Measurements from ENCODE around the gene KIN. TPM values are rescaled to one million over a fixed set of nuclear protein-coding genes. Genes with fewer than 3 reads are reported as not detected.

KIN gene
- total and polyA plus RNA-seq, 2 experiments from 2014 or later: 7.3 to 7.4 TPM

DNA sequence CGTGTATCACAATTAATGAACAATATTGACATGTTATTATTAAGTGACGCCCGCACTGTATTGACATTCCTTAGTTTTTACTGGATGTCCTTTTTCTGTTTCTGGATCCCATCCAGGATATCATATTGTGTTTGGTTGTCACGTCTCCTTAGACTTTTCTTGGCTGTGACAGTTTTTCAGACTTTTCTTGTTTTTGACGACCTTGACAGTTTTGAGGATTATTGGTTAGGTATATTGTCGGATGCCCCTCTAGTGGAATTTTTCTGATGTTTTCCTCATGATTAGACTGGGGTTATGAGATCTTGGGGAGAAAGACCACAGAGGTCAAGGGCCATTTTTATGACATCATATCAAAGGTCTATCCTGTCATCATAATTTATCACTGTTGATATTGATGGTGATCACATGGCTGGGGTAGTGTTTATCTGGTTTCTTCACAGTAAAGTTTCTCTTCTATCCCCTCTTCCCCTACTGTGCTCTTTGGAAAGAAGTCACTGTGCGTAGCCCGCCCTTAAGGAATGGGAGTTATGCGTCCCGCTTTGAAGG is 41.6 kb upstream of the KIN start:
- Histone ChIP-seq H3K9me3 (ENCODE audit: low read depth) (no peaks in the 10 kb centered on the region), H3K4me1 (ENCODE audit: low read depth) (peaks cover 9% of the 10 kb centered on the region), H3K36me3 (peaks cover 10% of the 10 kb centered on the region), H3K27me3 (no peaks in the 10 kb centered on the region), H3K27ac (no peak overlapping the region), H3K4me3 (no peak overlapping the region)
- no peak for DNase-seq (ENCODE audit: low read depth in 1 of 2, low spot score in 1 of 2)
- TF ChIP-seq, protein P1, sequence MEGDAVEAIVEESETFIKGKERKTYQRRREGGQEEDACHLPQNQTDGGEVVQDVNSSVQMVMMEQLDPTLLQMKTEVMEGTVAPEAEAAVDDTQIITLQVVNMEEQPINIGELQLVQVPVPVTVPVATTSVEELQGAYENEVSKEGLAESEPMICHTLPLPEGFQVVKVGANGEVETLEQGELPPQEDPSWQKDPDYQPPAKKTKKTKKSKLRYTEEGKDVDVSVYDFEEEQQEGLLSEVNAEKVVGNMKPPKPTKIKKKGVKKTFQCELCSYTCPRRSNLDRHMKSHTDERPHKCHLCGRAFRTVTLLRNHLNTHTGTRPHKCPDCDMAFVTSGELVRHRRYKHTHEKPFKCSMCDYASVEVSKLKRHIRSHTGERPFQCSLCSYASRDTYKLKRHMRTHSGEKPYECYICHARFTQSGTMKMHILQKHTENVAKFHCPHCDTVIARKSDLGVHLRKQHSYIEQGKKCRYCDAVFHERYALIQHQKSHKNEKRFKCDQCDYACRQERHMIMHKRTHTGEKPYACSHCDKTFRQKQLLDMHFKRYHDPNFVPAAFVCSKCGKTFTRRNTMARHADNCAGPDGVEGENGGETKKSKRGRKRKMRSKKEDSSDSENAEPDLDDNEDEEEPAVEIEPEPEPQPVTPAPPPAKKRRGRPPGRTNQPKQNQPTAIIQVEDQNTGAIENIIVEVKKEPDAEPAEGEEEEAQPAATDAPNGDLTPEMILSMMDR (IDR thresholded peaks at IDR 0.05; ENCODE audit: low read depth, low read length): no peak

DNA sequence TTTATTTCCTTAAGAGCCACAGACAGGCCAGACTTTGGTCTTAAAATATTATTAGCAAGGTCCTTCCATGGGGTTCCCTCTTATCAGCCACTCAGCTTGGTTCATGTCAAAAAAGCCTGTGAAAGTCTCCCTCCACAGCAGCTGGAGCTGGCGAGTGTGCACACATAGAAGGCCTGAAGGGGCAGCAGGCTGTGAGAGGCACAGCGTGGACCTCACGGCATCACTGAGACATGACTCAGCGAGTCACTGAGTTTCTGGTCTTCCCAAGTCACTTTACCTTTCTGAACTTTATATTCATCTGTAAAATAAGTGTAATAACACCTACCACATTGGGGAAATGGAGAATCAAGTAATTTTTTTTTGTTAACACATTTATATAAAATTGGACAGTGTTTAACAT is 39.2 kb upstream of the KIN start:
- peak; percentile 65 to 74 for DNase-seq (ENCODE audit: low read depth in 1 of 2, low spot score in 1 of 2)
- Histone ChIP-seq H3K4me3 (no peak overlapping the region), H3K27me3 (no peaks in the 10 kb centered on the region), H3K4me1 (ENCODE audit: low read depth) (peaks cover 9% of the 10 kb centered on the region), H3K9me3 (ENCODE audit: low read depth) (no peaks in the 10 kb centered on the region), H3K36me3 (peaks cover 12% of the 10 kb centered on the region), H3K27ac (peak overlapping the region; percentile 56)
- TF ChIP-seq, protein P1 (IDR thresholded peaks at IDR 0.05; ENCODE audit: low read depth, low read length): peak; percentile 37

DNA sequence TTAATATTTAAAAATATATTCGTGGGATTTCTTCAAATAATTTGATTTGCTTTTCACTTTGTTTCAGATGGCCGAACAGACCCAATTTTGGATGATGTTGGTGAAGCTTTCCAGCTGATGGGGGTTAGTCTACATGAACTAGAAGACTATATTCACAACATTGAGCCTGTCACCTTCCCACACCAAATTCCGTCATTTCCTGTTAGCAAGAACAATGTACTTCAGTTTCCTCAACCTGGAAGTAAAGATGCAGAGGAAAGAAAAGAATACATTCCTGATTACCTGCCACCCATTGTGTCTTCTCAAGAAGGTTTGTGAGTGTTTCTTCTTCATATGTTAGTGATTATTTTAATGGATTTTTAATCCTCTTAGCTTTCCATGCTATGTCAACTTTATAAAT is 36.5 kb upstream of the KIN start:
- DNase-seq (ENCODE audit: low read depth in 1 of 2, low spot score in 1 of 2): no peak
- H3K4me3 ChIP-seq: no peak overlapping the region
- no peaks in the 10 kb centered on the region for H3K9me3 ChIP-seq (ENCODE audit: low read depth)
- H3K4me1 ChIP-seq (ENCODE audit: low read depth): peaks cover 16% of the 10 kb centered on the region
- H3K36me3 ChIP-seq: peaks cover 12% of the 10 kb centered on the region
- no peak overlapping the region for H3K27ac ChIP-seq
- no peaks in the 10 kb centered on the region for H3K27me3 ChIP-seq
- TF ChIP-seq, protein P1 (IDR thresholded peaks at IDR 0.05; ENCODE audit: low read depth, low read length): no peak

- TF ChIP-seq, protein P1 (IDR thresholded peaks at IDR 0.05; ENCODE audit: low read depth, low read length): peak; percentile 54
- no peaks in the 10 kb centered on the region for H3K36me3 ChIP-seq
- DNase-seq (ENCODE audit: low read depth in 1 of 2, low spot score in 1 of 2): peak; percentile 48 to 67
- peak overlapping the region; percentile 57 for H3K4me3 ChIP-seq
- peak overlapping the region; percentile 64 for H3K27ac ChIP-seq
- H3K9me3 ChIP-seq (ENCODE audit: low read depth): no peaks in the 10 kb centered on the region
- peaks cover 6% of the 10 kb centered on the region for H3K4me1 ChIP-seq (ENCODE audit: low read depth)
- H3K27me3 ChIP-seq: peaks cover 14% of the 10 kb centered on the region
These were observed 31.3 kb upstream of the KIN start for GRCh38 chr10:7819121-7819460.

DNA sequence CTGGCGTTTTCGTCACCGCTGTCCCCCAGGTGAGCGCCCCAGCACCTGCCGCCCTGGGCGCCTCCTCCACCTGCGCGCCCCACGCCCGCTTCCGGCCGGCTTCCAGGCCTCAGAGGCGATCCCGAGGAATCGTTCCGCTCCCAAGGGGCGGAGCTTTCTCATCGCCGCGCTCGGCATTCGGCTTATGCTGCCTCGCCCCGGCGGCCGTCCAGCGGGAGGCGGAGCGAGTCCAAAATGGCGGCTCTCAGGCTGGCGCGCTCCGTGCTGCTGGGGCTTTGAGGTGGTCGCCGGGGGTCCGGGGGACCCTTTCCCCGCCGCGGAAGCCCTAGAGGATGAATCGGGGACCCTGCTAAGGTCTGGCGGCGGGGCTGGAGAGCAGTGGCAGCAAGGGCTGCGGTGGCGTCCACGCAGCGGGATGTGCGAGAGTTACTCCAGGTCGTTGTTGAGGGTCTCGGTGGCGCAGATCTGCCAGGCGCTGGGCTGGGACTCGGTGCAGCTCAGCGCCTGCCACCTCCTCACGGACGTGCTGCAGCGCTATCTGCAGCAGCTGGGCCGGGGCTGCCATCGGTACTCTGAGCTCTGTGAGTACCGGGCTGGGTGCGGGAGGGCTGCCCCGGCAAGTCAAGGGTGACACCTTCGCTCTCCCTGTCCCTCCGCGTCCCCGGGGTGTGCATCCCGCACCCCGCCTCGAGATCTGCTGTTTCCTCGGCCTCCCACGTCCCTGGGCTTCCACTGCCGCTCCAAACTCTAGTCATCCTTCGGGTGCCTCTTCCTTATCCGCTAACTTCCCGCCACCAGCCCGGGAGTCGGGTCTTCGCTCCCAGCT is 30.7 kb upstream of the KIN start, which contains the start of gene TAF3:
TAF3 (plus strand) TSS at position 211 of the 826 bp plus-strand sequence; CDS start at position 416, 205 bp downstream.
- no peaks in the 10 kb centered on the region for H3K9me3 ChIP-seq (ENCODE audit: low read depth)
- peaks cover 16% of the 10 kb centered on the region for H3K27me3 ChIP-seq
- TF ChIP-seq, protein P1 (IDR thresholded peaks at IDR 0.05; ENCODE audit: low read depth, low read length): no peak
- H3K4me3 ChIP-seq: peak within 1 kb of the TSS; percentile 57
- DNase-seq (ENCODE audit: low read depth in 1 of 2, low spot score in 1 of 2): peak; percentile 89 to 97
- H3K27ac ChIP-seq: peak within 1 kb of the TSS; percentile 64
- H3K4me1 ChIP-seq (ENCODE audit: low read depth): peaks cover 6% of the 10 kb centered on the region
- H3K36me3 ChIP-seq: no peaks in the 10 kb centered on the region
